Measurements from ENCODE around the gene MBIP.
A peak's percentile ranks its signal among the peaks of the same experiment; 100 is the strongest.
"Not testable (repeated sequence)": the region's sequence is repeated elsewhere in the genome, so short reads cannot be mapped to it uniquely, and the experiment has no call there.

The MBIP gene

GRCh38 chr14:36320200-36320896 is at the start of gene MBIP:
Gene MBIP (minus strand): TSS chr14:36320637. CDS start chr14:36320588, 49 bp downstream.
- DNase-seq (ENCODE audit: low read depth) = peak; percentile 81

GRCh38 chr14:36367985-36368774 is 47.7 kb upstream of the MBIP start:
- DNase-seq (ENCODE audit: low read depth) = no peak

GRCh38 chr14:36365766-36366165 is 45.3 kb upstream of the MBIP start:
- DNase-seq (ENCODE audit: low read depth) = no peak

GRCh38 chr14:36363704-36364103 is 43.3 kb upstream of the MBIP start:
- DNase-seq (ENCODE audit: low read depth) = no peak

GRCh38 chr14:36362648-36363047 is 42.2 kb upstream of the MBIP start:
- no peak for DNase-seq (ENCODE audit: low read depth)

GRCh38 chr14:36361210-36361853 is 40.9 kb upstream of the MBIP start:
- DNase-seq (ENCODE audit: low read depth) = no peak

GRCh38 chr14:36356862-36357261 is 36.4 kb upstream of the MBIP start:
- DNase-seq (ENCODE audit: low read depth) = no peak

GRCh38 chr14:36346052-36346451 is 25.6 kb upstream of the MBIP start:
- no peak for DNase-seq (ENCODE audit: low read depth)

GRCh38 chr14:36344211-36344610 is 23.8 kb upstream of the MBIP start:
- DNase-seq (ENCODE audit: low read depth) = no peak

GRCh38 chr14:36341811-36342210 is 21.4 kb upstream of the MBIP start:
- DNase-seq (ENCODE audit: low read depth) = not testable (repeated sequence)

GRCh38 chr14:36340276-36340890 is 19.9 kb upstream of the MBIP start:
- no peak for DNase-seq (ENCODE audit: low read depth)

- DNase-seq (ENCODE audit: low read depth) = no peak
Observed at GRCh38 chr14:36339816-36340215, 19.4 kb upstream of the MBIP start.

- DNase-seq (ENCODE audit: low read depth) = no peak
Observed at GRCh38 chr14:36333119-36333518, 12.7 kb upstream of the MBIP start.

GRCh38 chr14:36327573-36327972 is 7.1 kb upstream of the MBIP start:
- DNase-seq (ENCODE audit: low read depth) = not testable (repeated sequence)

GRCh38 chr14:36325853-36326252 is 5.4 kb upstream of the MBIP start:
- DNase-seq (ENCODE audit: low read depth) = no peak

- no peak for DNase-seq (ENCODE audit: low read depth)
Observed at GRCh38 chr14:36324897-36325296, 4.5 kb upstream of the MBIP start.

- DNase-seq (ENCODE audit: low read depth) = no peak
Observed at GRCh38 chr14:36320897-36321381, 502 bp upstream of the MBIP start.

- no peak for DNase-seq (ENCODE audit: low read depth)
Observed at GRCh38 chr14:36319899-36320199, 588 bp downstream of the MBIP start.

GRCh38 chr14:36317650-36318049 is 2.8 kb downstream of the MBIP start:
- DNase-seq (ENCODE audit: low read depth) = no peak

GRCh38 chr14:36316131-36316530 is 4.3 kb downstream of the MBIP start:
- DNase-seq (ENCODE audit: low read depth) = no peak

- DNase-seq (ENCODE audit: low read depth) = no peak
Observed at GRCh38 chr14:36315159-36315853, 5.1 kb downstream of the MBIP start.

- no peak for DNase-seq (ENCODE audit: low read depth)
Observed at GRCh38 chr14:36313898-36314297, 6.5 kb downstream of the MBIP start.

Data from activated T-cell treated with anti-CD3 and anti-CD28 coated beads for 48 hours (primary cell).